Measurements from ENCODE around the gene RAD9A. TPM values are rescaled to one million over a fixed set of nuclear protein-coding genes. Genes with fewer than 3 reads are reported as not detected.

The RAD9A gene
- total and polyA plus RNA-seq, 2 experiments from 2014 or later: 13.9 to 17.0 TPM

GRCh38 chr11:67396259-67396581 is 4.4 kb downstream of the RAD9A start:
- ATAC-seq: no peak
- H3K36me3 Mint-ChIP-seq (ENCODE audit: low read depth): peaks cover 47% of the 10 kb centered on the region

More at GRCh38 chr11:67396259-67396581, 4.4 kb downstream of the RAD9A start:
- Histone ChIP-seq H3K79me2 (replicated peaks; ENCODE audit: insufficient read depth) (peaks cover 16% of the 10 kb centered on the region), H4K20me1 (replicated peaks; ENCODE audit: insufficient read depth) (peaks cover 8% of the 10 kb centered on the region; the same call in 1 of the 2 replicates), H3K4me2 (peak overlapping the region; percentile 72), H3K4me3 (peak overlapping the region; percentile 41; the same call in 1 of the 2 replicates), H3K9me2 (ENCODE audit: insufficient read depth) (no peaks in the 10 kb centered on the region), H3K27ac (ENCODE audit: low read depth) (peak overlapping the region; percentile 63), H3K36me3 (ENCODE audit: insufficient read depth) (no peaks in the 10 kb centered on the region), H3F3A (replicated peaks; ENCODE audit: low read depth) (0 out of 2 replicates have a peak, but pooled peaks cover 6% of the 10 kb centered on the region), H2AFZ (no peak overlapping the region), H3K27me3 (ENCODE audit: insufficient read depth) (no peaks in the 10 kb centered on the region), H3K4me1 (ENCODE audit: insufficient read depth) (peaks cover 17% of the 10 kb centered on the region)
- H3K27me3 Mint-ChIP-seq (ENCODE audit: insufficient read depth, low read depth, poor library complexity): peaks cover 16% of the 10 kb centered on the region
- H3K9me3 Mint-ChIP-seq: no peaks in the 10 kb centered on the region
- peak overlapping the region; percentile 43; the same call in 2 of the 3 replicates for H3K4me3 Mint-ChIP-seq
- TF ChIP-seq JUNB (IDR thresholded peaks at IDR 0.05; ENCODE audit: unreplicated experiment) (no peak), REST (IDR thresholded peaks at IDR 0.05; ENCODE audit: unreplicated experiment) (no peak), ZNF462 (CRISPR knock-in tag; IDR thresholded peaks at IDR 0.05) (no peak), STAT1 (IDR thresholded peaks at IDR 0.05; ENCODE audit: unreplicated experiment) (no peak), CTCF (conservative IDR thresholded peaks at IDR 0.05; ENCODE audit: low read depth in 2 of 2) (no peak)
- H3K4me1 Mint-ChIP-seq: peaks cover 38% of the 10 kb centered on the region
- no peak for DNase-seq (ENCODE audit: low spot score)
- peak overlapping the region; percentile 87 for H3K27ac Mint-ChIP-seq

All from GM23338 (cell line).